HEK293 (cell line): ENCODE measurements around the gene DLG2.

ENCODE experiments used
- CTCF ChIA-PET: fragments of 350-600 bp; formaldehyde crosslinking; extraction: SDS; loops from one replicate; lab custom pipeline; 2021; ENCODE audit warnings: antibody characterized with exemption; lab: Yijun Ruan, JAX
- POLR2A ChIA-PET: fragments of 300-600 bp; formaldehyde crosslinking; extraction: SDS; loops from one replicate; lab custom pipeline; 2020; ENCODE audit warnings: antibody characterized with exemption, inconsistent platforms; lab: Yijun Ruan, JAX
- H3K27ac ChIP-seq: fragments of 200-500 bp; sonication (Bioruptor generic); 2 replicates; pipeline ENCODE4 v1.5.1; 2014; ENCODE audit warnings: low read depth, low read length, control low read depth, inconsistent platforms; ENCODE audit errors: extremely low read depth
- H3K36me3 ChIP-seq, 2 experiments: fragments of 200-500 bp in 1 of 2; sonication (Bioruptor generic) in 1 of 2; 1 replicate in 1 of 2; 2 replicates in 1 of 2; pipeline ENCODE4 v1.5.1; 2014 to 2017; ENCODE audit warnings: inconsistent platforms in 2 of 2, low read length in 2 of 2; ENCODE audit not compliant: control insufficient read depth in 2 of 2, insufficient read depth in 1 of 2
- H3K4me1 ChIP-seq: fragments of 200-500 bp; sonication (Bioruptor generic); 2 replicates; pipeline ENCODE4 v1.5.1; 2014; ENCODE audit warnings: mild to moderate bottlenecking, low read length, inconsistent platforms; ENCODE audit not compliant: control insufficient read depth, insufficient read depth
- H3K4me3 ChIP-seq: 2 replicates; pipeline ENCODE4 v1.5.1; 2011; ENCODE audit warnings: low read depth, mild to moderate bottlenecking, control low read depth, low read length, moderate library complexity
- H3K9me3 ChIP-seq: fragments of 200-500 bp; sonication (Bioruptor generic); 2 replicates; pipeline ENCODE4 v1.5.1; 2014; ENCODE audit warnings: low read depth, low read length, inconsistent platforms; ENCODE audit not compliant: control insufficient read depth, insufficient read depth
- GLI4 ChIP-seq: fragments of 450-650 bp; formaldehyde crosslinking; IDR thresholded peaks from 2 replicates; pipeline ENCODE4 v1.5.1; 2016; ENCODE audit warnings: missing biosample characterization, missing genetic modification characterization
- PRDM1 ChIP-seq: fragments of 450-650 bp; formaldehyde crosslinking; IDR thresholded peaks from 2 replicates; pipeline ENCODE4; 2016; ENCODE audit warnings: missing biosample characterization, missing genetic modification characterization
- SETDB1 ChIP-seq: IDR thresholded peaks from one replicate; pipeline ENCODE4 v1.6.1; 2017; ENCODE audit warnings: mild to moderate bottlenecking, low read length, moderate library complexity, mixed read lengths; ENCODE audit not compliant: insufficient read length
- TRIM28 ChIP-seq: IDR thresholded peaks from 2 replicates; pipeline ENCODE4 v1.6.1; 2011; ENCODE audit warnings: low read length, control low read depth, borderline replicate concordance
- YY2 ChIP-seq: fragments of 450-650 bp; formaldehyde crosslinking; IDR thresholded peaks from 2 replicates; pipeline ENCODE4 v1.5.1; 2016; ENCODE audit warnings: missing biosample characterization, missing genetic modification characterization
- ZBTB48 ChIP-seq: fragments of 450-650 bp; formaldehyde crosslinking; IDR thresholded peaks from 2 replicates; pipeline ENCODE4 v1.5.1; 2016; ENCODE audit warnings: missing biosample characterization, missing genetic modification characterization
- ZFP69B ChIP-seq: fragments of 450-650 bp; formaldehyde crosslinking; IDR thresholded peaks from 2 replicates; pipeline ENCODE4 v1.5.1; 2016; ENCODE audit warnings: missing biosample characterization, missing genetic modification characterization
- ZNF24 ChIP-seq: fragments of 450-650 bp; formaldehyde crosslinking; IDR thresholded peaks from 2 replicates; pipeline ENCODE4 v1.5.1; 2016; ENCODE audit warnings: missing biosample characterization, missing genetic modification characterization
- ZNF350 ChIP-seq: fragments of 450-650 bp; formaldehyde crosslinking; IDR thresholded peaks from 2 replicates; pipeline ENCODE4 v1.5.0; 2017; ENCODE audit warnings: missing biosample characterization, mild to moderate bottlenecking, missing genetic modification characterization
- ZNF561 ChIP-seq: fragments of 450-650 bp; IDR thresholded peaks from 2 replicates; pipeline ENCODE4 v1.5.1; 2018; ENCODE audit warnings: missing biosample characterization, missing genetic modification characterization, borderline replicate concordance
- ZNF571 ChIP-seq: fragments of 450-650 bp; formaldehyde crosslinking; IDR thresholded peaks from 2 replicates; pipeline ENCODE4 v1.5.0; 2017; ENCODE audit warnings: missing biosample characterization, missing genetic modification characterization
- ZNF596 ChIP-seq: fragments of 450-650 bp; IDR thresholded peaks from 2 replicates; pipeline ENCODE4 v1.5.0; 2018; ENCODE audit warnings: missing biosample characterization, mild to moderate bottlenecking, missing genetic modification characterization, moderate library complexity
- ZNF701 ChIP-seq: fragments of 450-650 bp; formaldehyde crosslinking; IDR thresholded peaks from 2 replicates; pipeline ENCODE4 v1.5.1; 2016; ENCODE audit warnings: missing biosample characterization, missing genetic modification characterization
- ZNF76 ChIP-seq: fragments of 450-650 bp; formaldehyde crosslinking; IDR thresholded peaks from 2 replicates; pipeline ENCODE4; 2016; ENCODE audit warnings: low read depth, missing biosample characterization, missing genetic modification characterization, borderline replicate concordance
- ZNF776 ChIP-seq: fragments of 450-650 bp; formaldehyde crosslinking; IDR thresholded peaks from 2 replicates; pipeline ENCODE4 v1.5.0; 2017; ENCODE audit warnings: missing biosample characterization, missing genetic modification characterization, borderline replicate concordance
- ZXDB ChIP-seq: fragments of 450-650 bp; formaldehyde crosslinking; IDR thresholded peaks from 2 replicates; pipeline ENCODE4 v1.5.1; 2016; ENCODE audit warnings: missing biosample characterization, missing genetic modification characterization
- TF ChIP-seq, protein P1 (sequence below): fragments of 450-650 bp; formaldehyde crosslinking; IDR thresholded peaks from 2 replicates; pipeline ENCODE4 v1.5.1; 2016; ENCODE audit warnings: missing biosample characterization, missing genetic modification characterization
- TF ChIP-seq, protein P2 (sequence below): fragments of 450-650 bp; IDR thresholded peaks from 2 replicates; pipeline ENCODE4 v1.5.1; 2018; ENCODE audit warnings: missing biosample characterization, mild to moderate bottlenecking, missing genetic modification characterization
- TF ChIP-seq, protein P3 (sequence below): fragments of 450-650 bp; formaldehyde crosslinking; IDR thresholded peaks from 2 replicates; pipeline ENCODE4 v1.5.1; 2016; ENCODE audit warnings: missing biosample characterization, missing genetic modification characterization
- TF ChIP-seq, protein P4 (sequence below): fragments of 450-650 bp; formaldehyde crosslinking; IDR thresholded peaks from 2 replicates; pipeline ENCODE4 v1.5.1; 2016; ENCODE audit warnings: missing biosample characterization, missing genetic modification characterization
- TF ChIP-seq, protein P5 (sequence below): fragments of 450-650 bp; formaldehyde crosslinking; IDR thresholded peaks from 2 replicates; pipeline ENCODE4 v1.5.1; 2016; ENCODE audit warnings: missing biosample characterization, missing genetic modification characterization

DLG2 gene

DNA sequence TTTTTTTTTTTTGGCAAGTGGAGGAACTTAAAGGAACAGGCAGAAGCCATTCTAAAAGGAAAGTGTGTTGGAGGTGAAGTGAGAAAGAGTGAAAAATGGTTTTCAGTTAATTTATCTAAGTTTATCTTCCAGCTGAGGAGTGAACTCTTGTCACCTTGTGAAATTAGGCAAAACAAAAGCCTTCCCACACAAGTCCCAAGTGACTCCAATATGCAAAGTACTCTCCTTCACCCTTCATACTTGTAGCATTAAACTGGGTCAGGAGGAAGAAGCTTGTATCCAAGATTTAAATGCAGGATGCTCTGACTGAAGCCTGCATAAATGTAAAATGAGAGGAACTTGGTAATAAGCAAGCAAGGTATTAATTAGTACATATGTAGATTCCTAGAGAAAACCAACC is 796.8 kb downstream of the DLG2 start (continued):
- TF ChIP-seq ZNF776 (tag by site-specific recombination) = no peak
- TF ChIP-seq, protein P1, sequence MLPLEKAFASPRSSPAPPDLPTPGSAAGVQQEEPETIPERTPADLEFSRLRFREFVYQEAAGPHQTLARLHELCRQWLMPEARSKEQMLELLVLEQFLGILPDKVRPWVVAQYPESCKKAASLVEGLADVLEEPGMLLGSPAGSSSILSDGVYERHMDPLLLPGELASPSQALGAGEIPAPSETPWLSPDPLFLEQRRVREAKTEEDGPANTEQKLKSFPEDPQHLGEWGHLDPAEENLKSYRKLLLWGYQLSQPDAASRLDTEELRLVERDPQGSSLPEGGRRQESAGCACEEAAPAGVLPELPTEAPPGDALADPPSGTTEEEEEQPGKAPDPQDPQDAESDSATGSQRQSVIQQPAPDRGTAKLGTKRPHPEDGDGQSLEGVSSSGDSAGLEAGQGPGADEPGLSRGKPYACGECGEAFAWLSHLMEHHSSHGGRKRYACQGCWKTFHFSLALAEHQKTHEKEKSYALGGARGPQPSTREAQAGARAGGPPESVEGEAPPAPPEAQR (tag by site-specific recombination) = no peak
- TF ChIP-seq, protein P2, sequence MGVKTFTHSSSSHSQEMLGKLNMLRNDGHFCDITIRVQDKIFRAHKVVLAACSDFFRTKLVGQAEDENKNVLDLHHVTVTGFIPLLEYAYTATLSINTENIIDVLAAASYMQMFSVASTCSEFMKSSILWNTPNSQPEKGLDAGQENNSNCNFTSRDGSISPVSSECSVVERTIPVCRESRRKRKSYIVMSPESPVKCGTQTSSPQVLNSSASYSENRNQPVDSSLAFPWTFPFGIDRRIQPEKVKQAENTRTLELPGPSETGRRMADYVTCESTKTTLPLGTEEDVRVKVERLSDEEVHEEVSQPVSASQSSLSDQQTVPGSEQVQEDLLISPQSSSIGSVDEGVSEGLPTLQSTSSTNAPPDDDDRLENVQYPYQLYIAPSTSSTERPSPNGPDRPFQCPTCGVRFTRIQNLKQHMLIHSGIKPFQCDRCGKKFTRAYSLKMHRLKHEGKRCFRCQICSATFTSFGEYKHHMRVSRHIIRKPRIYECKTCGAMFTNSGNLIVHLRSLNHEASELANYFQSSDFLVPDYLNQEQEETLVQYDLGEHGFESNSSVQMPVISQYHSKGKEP = no peak

DNA sequence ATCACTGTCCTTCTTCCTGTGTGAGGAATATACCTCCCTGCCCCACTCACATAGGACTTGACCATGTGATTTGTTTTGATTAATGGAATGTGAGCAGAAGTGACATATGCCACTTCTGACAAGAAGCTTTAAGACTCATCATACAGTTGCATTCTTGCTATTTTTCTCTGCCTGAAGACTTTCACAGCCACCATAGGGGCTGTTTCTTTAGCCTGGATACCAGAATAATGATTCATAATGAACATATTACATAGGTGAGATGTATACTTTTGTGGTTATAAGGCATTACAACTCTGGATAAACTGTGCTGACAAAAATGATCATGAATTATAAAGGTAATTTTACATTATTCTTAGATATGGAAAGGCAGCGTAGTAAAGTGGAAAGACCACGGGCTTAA is 798.0 kb downstream of the DLG2 start:
- no peaks in the 10 kb centered on the region for H3K9me3 ChIP-seq
- H3K4me3 ChIP-seq = no peak overlapping the region
- H3K27ac ChIP-seq = no peak overlapping the region
- no peaks in the 10 kb centered on the region for H3K4me1 ChIP-seq
- POLR2A ChIA-PET = no interaction called here
- no peaks in the 10 kb centered on the region for H3K36me3 ChIP-seq
- TF ChIP-seq TRIM28 (no peak), YY2 (tag by site-specific recombination) (no peak), PRDM1 (tag by site-specific recombination) (no peak), ZNF350 (tag by site-specific recombination) (no peak), ZBTB48 (no peak), SETDB1 (no peak), ZNF24 (no peak), ZNF571 (tag by site-specific recombination) (no peak), ZXDB (no peak), ZNF561 (tag by site-specific recombination) (no peak), GLI4 (no peak), ZNF596 (tag by site-specific recombination) (no peak), ZNF76 (tag by site-specific recombination) (no peak), ZNF701 (tag by site-specific recombination) (no peak), ZFP69B (tag by site-specific recombination) (no peak)
- TF ChIP-seq, protein P3, sequence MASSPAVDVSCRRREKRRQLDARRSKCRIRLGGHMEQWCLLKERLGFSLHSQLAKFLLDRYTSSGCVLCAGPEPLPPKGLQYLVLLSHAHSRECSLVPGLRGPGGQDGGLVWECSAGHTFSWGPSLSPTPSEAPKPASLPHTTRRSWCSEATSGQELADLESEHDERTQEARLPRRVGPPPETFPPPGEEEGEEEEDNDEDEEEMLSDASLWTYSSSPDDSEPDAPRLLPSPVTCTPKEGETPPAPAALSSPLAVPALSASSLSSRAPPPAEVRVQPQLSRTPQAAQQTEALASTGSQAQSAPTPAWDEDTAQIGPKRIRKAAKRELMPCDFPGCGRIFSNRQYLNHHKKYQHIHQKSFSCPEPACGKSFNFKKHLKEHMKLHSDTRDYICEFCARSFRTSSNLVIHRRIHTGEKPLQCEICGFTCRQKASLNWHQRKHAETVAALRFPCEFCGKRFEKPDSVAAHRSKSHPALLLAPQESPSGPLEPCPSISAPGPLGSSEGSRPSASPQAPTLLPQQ (tag by site-specific recombination) = no peak
- TF ChIP-seq, protein P4, sequence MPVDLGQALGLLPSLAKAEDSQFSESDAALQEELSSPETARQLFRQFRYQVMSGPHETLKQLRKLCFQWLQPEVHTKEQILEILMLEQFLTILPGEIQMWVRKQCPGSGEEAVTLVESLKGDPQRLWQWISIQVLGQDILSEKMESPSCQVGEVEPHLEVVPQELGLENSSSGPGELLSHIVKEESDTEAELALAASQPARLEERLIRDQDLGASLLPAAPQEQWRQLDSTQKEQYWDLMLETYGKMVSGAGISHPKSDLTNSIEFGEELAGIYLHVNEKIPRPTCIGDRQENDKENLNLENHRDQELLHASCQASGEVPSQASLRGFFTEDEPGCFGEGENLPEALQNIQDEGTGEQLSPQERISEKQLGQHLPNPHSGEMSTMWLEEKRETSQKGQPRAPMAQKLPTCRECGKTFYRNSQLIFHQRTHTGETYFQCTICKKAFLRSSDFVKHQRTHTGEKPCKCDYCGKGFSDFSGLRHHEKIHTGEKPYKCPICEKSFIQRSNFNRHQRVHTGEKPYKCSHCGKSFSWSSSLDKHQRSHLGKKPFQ (tag by site-specific recombination) = no peak
- TF ChIP-seq, protein P5, sequence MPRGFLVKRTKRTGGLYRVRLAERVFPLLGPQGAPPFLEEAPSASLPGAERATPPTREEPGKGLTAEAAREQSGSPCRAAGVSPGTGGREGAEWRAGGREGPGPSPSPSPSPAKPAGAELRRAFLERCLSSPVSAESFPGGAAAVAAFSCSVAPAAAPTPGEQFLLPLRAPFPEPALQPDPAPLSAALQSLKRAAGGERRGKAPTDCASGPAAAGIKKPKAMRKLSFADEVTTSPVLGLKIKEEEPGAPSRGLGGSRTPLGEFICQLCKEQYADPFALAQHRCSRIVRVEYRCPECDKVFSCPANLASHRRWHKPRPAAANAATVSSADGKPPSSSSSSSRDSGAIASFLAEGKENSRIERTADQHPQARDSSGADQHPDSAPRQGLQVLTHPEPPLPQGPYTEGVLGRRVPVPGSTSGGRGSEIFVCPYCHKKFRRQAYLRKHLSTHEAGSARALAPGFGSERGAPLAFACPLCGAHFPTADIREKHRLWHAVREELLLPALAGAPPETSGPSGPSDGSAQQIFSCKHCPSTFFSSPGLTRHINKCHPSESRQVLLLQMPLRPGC (tag by site-specific recombination) = no peak
- TF ChIP-seq, all 188 proteins: peak for 0
- CTCF ChIA-PET = no interaction called here
